NCI-H1105 (cell line): ENCODE data around the gene THBS3.
"Not testable (repeated sequence)": the region's sequence is repeated elsewhere in the genome, so short reads cannot be mapped to it uniquely, and the experiment has no call there.

Experiments
- DNase-seq: peaks from one replicate; lab custom pipeline; 2025; lab: John Stamatoyannopoulos, UW

THBS3 gene

GRCh38 chr1:155173478-155174323, 34.0 kb downstream of the THBS3 start, which contains the start of gene TRIM46:
TSS of gene TRIM46 (plus strand) at chr1:155173849. CDS start at chr1:155173967, 118 bp downstream.
- peak; percentile 65 for DNase-seq

- DNase-seq: peak; percentile 96
Observed at GRCh38 chr1:155172732-155173477, 34.8 kb downstream of the THBS3 start, which contains the start of gene KRTCAP2. TSS of gene KRTCAP2 (minus strand) at chr1:155173304. CDS start at chr1:155173224, 80 bp downstream.

GRCh38 chr1:155171836-155172731, 35.6 kb downstream of the THBS3 start:
- no peak for DNase-seq

GRCh38 chr1:155170806-155171205, 36.9 kb downstream of the THBS3 start:
- no peak for DNase-seq

- no peak for DNase-seq
Observed at GRCh38 chr1:155170101-155170785, 37.5 kb downstream of the THBS3 start.

GRCh38 chr1:155169541-155169940, 38.2 kb downstream of the THBS3 start:
- DNase-seq: no peak

GRCh38 chr1:155168456-155169210, 39.1 kb downstream of the THBS3 start:
- DNase-seq: no peak

GRCh38 chr1:155168105-155168445, 39.6 kb downstream of the THBS3 start:
- DNase-seq: not testable (repeated sequence)

- peak; percentile 90 for DNase-seq
Observed at GRCh38 chr1:155167166-155168104, 40.3 kb downstream of the THBS3 start.

- DNase-seq: no peak
Observed at GRCh38 chr1:155166471-155167165, 41.1 kb downstream of the THBS3 start.

GRCh38 chr1:155166051-155166470, 41.6 kb downstream of the THBS3 start:
- no peak for DNase-seq

GRCh38 chr1:155164625-155165024, 43.1 kb downstream of the THBS3 start:
- DNase-seq: not testable (repeated sequence)

GRCh38 chr1:155163785-155164184, 43.9 kb downstream of the THBS3 start:
- DNase-seq: not testable (repeated sequence)

- DNase-seq: not testable (repeated sequence)
Observed at GRCh38 chr1:155162631-155163030, 45.1 kb downstream of the THBS3 start.

GRCh38 chr1:155160128-155160527, 47.6 kb downstream of the THBS3 start:
- no peak for DNase-seq

GRCh38 chr1:155158991-155159390, 48.7 kb downstream of the THBS3 start:
- no peak for DNase-seq

- not testable (repeated sequence) for DNase-seq
Observed at GRCh38 chr1:155155996-155156643, 51.6 kb downstream of the THBS3 start.
